HT1080 (cell line): Measurements from ENCODE around the gene ANKRD40. TPM values are rescaled to one million over a fixed set of nuclear protein-coding genes. Genes with fewer than 3 reads are reported as not detected.

ENCODE experiments used
- DNase-seq: peaks from one replicate; pipeline ENCODE4 v3.0.0-alpha.2; 2015; ENCODE audit warnings: low read depth
- total RNA-seq: library from RNA; depleted of rRNA; stranded (reverse); fragments of >200 nt; shearing (Covaris generic); gene quantifications from 2 replicates; pipeline ENCODE4 v1.2.3, GENCODE V29; 2014

The ANKRD40 gene
- total RNA-seq, 1 experiment from 2014 or later: 37.3 TPM

- no peak for DNase-seq
Observed at GRCh38 chr17:50672071-50672470, 35.6 kb downstream of the ANKRD40 start.

- no peak for DNase-seq
Observed at GRCh38 chr17:50668838-50669581, 38.7 kb downstream of the ANKRD40 start.

DNA sequence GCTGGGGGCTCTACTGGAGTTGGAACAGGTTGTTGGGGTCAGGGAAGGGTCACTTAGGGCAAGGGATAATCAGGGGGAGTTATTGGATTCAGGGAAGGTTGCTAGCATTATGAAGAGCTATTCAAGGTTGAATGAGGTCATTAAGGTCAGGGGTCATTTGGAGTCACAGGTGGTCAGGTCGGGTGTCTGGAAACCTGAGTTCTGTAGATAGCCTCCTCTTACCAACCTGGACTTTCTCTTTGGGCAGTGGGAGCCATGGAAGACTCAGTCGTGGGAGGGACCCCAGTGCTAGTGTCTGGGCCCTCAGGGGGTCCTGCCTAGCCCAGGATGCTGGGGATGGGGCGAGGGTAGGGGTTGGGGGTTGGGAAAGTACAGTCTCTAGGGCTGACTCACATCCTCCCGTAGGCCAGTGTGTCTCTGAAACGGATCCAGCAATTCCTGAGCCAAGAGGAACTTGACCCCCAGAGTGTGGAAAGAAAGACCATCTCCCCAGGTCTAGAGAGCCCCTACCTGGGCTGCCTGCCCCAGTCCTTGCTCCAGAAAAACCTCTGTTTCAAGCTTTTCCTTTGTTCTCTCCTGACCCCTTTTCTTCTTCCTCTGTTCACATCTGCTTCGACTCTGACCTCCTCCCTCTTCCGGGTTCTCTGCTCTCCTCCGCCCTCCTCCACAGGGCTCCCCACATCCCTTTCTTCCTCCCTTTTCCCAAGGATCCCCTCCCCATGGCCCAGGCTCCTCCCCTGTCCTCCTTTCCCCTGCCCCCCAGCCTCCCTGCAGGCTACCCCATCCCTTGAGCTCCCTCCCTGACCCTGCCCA lies 39.5 kb downstream of the ANKRD40 start:
- peak; percentile 74 for DNase-seq

DNA sequence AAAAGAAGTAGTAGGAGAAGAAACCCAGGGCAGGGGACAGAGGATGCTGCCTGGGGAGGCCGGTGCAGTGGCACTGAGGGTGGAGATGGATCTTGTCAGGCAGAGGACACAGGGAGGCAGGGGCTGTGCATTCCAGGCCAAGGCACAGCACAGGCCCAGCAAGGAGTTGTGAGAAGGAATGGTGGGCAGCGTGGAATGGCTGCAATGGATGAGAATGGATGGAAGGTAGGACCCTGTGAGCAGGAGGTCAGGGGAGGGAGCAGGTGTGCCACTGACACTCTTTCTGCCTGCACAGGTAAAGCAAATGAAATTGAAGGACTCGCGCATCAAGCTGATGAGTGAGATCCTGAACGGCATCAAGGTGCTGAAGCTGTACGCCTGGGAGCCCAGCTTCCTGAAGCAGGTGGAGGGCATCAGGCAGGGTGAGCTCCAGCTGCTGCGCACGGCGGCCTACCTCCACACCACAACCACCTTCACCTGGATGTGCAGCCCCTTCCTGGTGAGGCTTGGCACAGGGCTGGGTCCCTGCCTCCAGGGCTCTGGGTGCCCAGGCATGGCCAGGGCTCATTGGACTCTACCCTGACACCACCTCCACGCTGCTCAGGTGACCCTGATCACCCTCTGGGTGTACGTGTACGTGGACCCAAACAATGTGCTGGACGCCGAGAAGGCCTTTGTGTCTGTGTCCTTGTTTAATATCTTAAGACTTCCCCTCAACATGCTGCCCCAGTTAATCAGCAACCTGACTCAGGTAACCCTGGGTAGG lies 40.3 kb downstream of the ANKRD40 start:
- no peak for DNase-seq

DNA sequence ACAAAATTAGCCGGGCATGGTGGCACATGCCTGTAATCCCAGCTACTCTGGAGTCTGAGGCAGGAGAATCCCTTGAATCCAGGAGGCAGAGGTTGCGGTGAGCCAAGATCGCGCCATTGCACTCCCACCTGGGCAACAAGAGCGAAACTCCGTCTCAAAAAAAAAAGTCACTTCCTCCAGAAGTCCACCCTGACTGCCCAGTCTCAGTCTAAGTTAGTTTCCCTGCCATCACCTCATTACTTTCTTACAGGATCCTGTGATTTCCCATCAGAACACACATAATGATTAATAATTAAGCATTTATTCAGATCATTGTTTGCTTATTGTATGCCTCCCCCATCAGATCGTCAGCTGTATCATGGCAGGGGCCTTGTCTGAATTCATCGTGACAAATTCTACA lies 41.4 kb downstream of the ANKRD40 start:
- no peak for DNase-seq

DNA sequence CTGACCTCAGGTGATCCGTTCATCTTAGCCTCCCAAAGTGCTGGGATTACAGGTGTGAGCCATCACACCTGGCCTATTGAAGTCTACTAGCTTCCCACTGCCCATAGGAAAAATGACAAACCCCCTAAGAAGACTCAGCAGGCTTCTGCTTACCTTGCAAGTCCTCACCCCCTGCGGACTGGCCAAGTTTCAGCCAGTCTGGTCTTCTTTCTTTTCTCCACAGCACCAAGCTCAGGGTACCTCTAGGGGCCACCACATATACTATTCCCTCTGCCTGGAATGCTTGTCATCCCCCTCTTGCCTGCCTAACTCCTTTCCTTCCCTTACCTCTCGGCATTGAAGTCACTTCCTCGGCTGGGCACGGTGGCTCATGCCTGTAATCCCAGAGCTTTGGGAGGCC lies 41.9 kb downstream of the ANKRD40 start:
- no peak for DNase-seq

DNA sequence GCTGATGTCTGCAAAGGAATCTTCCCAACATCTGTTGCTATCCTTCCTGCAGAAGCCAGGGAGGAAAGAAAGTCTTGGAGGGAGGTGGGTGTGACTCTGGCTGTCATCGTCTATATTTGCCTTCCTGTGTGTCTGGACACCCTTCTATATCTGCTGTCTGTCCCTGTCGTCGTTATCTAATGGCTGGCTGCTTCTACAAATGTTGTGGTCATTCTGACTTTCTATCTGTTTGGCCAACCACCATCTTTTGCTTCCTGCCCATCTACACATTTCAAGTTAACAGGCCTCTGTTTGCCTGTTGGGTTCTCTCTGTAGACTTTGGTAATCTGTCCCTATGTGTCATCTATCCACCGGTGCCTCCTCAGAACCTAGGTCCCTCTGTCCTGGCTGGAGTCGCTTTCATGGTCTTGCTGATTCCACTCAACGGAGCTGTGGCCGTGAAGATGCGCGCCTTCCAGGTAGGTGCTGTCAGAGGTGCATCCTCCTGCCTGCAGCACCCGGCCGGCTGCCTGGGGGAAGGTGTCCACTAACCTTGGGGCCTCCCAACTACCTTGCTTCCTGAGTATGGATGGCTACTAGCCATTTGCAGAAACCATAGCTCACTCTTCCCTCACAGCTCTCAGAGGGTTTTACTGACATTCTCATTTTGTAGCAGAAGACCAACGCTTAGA lies 42.8 kb downstream of the ANKRD40 start:
- DNase-seq: no peak

GRCh38 chr17:50663812-50664374 lies 43.8 kb downstream of the ANKRD40 start:
- no peak for DNase-seq

GRCh38 chr17:50662632-50663225 lies 45.0 kb downstream of the ANKRD40 start:
- no peak for DNase-seq

GRCh38 chr17:50661795-50662391 lies 45.8 kb downstream of the ANKRD40 start:
- DNase-seq: peak; percentile 98

DNA sequence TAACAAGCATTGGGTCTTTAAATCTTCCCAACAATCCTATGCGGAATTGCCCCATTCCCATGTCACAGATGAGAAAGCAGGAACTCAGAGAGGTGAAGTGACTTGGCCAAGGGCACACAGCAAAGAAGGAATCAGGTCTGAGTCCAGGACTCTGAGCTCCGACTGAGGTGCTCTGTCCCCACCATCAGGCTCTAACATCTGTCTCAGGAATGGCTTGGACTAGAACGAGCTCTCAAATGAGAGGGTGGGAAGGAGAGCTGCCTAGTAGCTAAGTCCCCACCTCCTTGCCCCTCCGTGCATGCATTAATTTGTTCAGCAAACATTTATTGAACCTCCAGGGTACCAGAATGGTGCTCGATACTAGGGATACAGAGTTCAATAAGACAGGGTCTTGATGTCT lies 46.4 kb downstream of the ANKRD40 start:
- DNase-seq: no peak

DNA sequence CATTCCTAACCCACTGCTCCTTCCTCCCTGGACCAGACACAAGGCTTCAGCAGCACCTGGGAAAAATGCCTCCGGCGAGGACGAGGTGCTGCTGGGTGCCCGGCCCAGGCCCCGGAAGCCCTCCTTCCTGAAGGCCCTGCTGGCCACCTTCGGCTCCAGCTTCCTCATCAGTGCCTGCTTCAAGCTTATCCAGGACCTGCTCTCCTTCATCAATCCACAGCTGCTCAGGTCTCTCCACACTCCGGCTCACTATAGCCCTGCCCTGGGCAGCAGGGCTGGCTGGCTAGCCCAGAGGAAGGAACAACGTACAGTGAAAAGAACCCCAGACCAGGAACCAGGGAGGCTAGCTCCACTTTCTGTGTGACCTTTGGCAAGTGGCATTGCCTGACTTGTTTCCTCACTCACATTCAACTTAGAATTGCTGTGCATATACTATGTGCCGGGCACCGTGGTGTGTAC lies 46.8 kb downstream of the ANKRD40 start:
- no peak for DNase-seq

DNA sequence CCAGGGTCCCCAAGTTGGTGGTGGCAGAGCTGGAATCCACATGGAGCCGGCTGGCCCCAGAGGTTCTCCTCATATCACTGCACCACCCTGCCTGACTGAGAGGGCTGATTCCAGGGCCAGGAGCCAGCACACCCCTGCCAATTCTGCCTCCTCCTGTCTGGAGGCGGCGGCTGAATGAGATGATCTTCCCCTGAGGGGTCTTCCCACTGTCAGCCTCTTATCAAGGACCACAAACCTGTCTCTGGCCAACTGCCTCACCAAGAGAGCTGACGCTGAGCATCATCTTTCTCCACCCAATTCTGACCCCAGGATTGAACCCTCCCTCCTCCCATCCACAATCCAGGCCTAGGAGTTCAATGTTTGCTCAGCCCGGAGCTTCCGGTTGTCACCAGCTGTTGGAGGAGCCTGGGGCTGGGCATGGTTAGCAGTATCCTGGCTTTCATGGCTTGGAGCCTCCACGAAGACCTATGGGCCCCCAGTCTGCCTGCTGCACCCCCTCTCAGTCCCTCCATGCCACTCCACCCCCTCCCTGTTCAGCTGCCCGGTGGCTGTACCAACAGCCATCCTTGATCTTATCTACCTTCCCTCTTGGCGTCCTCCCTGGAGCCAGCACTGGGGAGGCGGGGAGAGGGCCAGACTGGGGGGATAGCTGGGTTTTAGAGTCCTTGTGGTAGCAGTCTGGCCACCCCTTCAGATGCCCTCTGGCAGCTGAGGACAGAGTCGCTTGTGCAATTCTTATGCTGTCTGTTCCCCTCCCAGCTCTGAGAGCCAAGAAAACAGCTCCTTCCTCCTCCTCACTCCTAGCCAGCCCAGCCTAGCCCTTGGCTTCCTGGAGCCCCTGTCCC lies 47.5 kb downstream of the ANKRD40 start:
- no peak for DNase-seq

- DNase-seq: no peak
Observed at GRCh38 chr17:50659179-50659578, 48.5 kb downstream of the ANKRD40 start.

DNA sequence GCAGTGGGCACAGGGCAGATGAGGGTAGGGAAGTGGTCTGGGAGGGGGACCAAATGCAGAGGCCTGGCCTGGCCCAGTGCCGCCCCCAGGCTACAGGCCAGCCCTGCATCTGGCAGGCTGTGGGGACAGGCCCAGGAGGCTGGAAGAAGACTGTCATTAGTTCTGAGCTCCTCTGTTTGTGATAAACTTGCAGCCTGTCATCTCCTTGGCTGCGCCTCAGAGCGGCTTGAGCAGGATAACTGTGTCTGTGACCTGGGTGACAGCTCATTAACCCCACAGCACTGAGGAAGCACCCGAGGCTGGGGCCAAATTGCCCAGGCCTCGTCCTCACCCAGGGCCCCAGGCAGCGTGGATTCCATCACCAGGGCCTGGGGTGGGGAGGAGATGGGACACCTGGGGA lies 49.1 kb downstream of the ANKRD40 start:
- DNase-seq: no peak

- DNase-seq: no peak
Observed at GRCh38 chr17:50657627-50658026, 50.1 kb downstream of the ANKRD40 start.

GRCh38 chr17:50657054-50657453 lies 50.7 kb downstream of the ANKRD40 start:
- no peak for DNase-seq

- no peak for DNase-seq
Observed at GRCh38 chr17:50656509-50656908, 51.2 kb downstream of the ANKRD40 start.

GRCh38 chr17:50653738-50654137 lies 54.0 kb downstream of the ANKRD40 start:
- no peak for DNase-seq
